A549 (cell line): ENCODE results near the gene ADAMTS2.

ENCODE experiments used
- CHD2 ChIP-seq: fragments of 150-350 bp; IDR thresholded peaks from 2 replicates; pipeline ENCODE4 v1.6.1; 2014; ENCODE audit warnings: low read length; ENCODE audit not compliant: partially characterized antibody
- CTCF ChIP-seq: fragments of >200 bp; sonication (Bioruptor Twin); formaldehyde crosslinking; IDR thresholded peaks from 3 replicates; pipeline ENCODE4 v1.5.1; 2016
- JUNB ChIP-seq: fragments of >200 bp; sonication (Bioruptor Twin); formaldehyde crosslinking; IDR thresholded peaks from 2 replicates; pipeline ENCODE4 v1.6.1; 2016
- MAX ChIP-seq: IDR thresholded peaks from 2 replicates; pipeline ENCODE4 v1.6.1; 2012
- MAZ ChIP-seq: fragments of 150-350 bp; IDR thresholded peaks from 2 replicates; pipeline ENCODE4 v1.6.1; 2014; ENCODE audit warnings: antibody characterized with exemption, low read depth, low read length, borderline replicate concordance
- MYC ChIP-seq: IDR thresholded peaks from 2 replicates; pipeline ENCODE4 v1.6.1; 2012; ENCODE audit warnings: mild to moderate bottlenecking, inconsistent platforms, low read length, improper control_type of control experiment, borderline replicate concordance
- POLR2A ChIP-seq: IDR thresholded peaks from 2 replicates; pipeline ENCODE4 v1.6.1; 2012; ENCODE audit warnings: mild to moderate bottlenecking, low read length
- POLR2AphosphoS2 ChIP-seq: conservative IDR thresholded peaks from 2 replicates; pipeline ENCODE4 v1.6.1; 2012; ENCODE audit warnings: low read length, improper control_type of control experiment, inconsistent platforms
- RAD21 ChIP-seq, 2 experiments: fragments of >200 bp in 1 of 2; sonication (Bioruptor Twin) in 1 of 2; formaldehyde crosslinking in 1 of 2; IDR thresholded peaks in 1 of 2; conservative IDR thresholded peaks in 1 of 2; 2 replicates in 1 of 2; 3 replicates in 1 of 2; pipeline ENCODE4 v1.6.1; 2012 to 2018; ENCODE audit warnings: inconsistent platforms in 1 of 2
- TF ChIP-seq, protein P1 (sequence below): fragments of 450-650 bp; IDR thresholded peaks from 2 replicates; pipeline ENCODE4 v1.6.1; 2014; ENCODE audit warnings: antibody characterized with exemption
- TF ChIP-seq, protein P2 (sequence below): fragments of 200-600 bp; sonication (generic); IDR thresholded peaks from 2 replicates; pipeline ENCODE4 v1.6.1; 2016; ENCODE audit warnings: antibody characterized with exemption, mild to moderate bottlenecking, moderate library complexity

- TF ChIP-seq CTCF (no peak), MAX (no peak), POLR2AphosphoS2 (no peak), JUNB (no peak), MYC (no peak), RAD21 (conservative IDR thresholded peaks at IDR 0.05 in 1 of 2, IDR thresholded peaks at IDR 0.05 in 1 of 2) (no peak), CHD2 (no peak), MAZ (no peak), POLR2A (no peak)
- TF ChIP-seq, protein P1, sequence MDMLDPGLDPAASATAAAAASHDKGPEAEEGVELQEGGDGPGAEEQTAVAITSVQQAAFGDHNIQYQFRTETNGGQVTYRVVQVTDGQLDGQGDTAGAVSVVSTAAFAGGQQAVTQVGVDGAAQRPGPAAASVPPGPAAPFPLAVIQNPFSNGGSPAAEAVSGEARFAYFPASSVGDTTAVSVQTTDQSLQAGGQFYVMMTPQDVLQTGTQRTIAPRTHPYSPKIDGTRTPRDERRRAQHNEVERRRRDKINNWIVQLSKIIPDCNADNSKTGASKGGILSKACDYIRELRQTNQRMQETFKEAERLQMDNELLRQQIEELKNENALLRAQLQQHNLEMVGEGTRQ, result no peak
- TF ChIP-seq, protein P2, sequence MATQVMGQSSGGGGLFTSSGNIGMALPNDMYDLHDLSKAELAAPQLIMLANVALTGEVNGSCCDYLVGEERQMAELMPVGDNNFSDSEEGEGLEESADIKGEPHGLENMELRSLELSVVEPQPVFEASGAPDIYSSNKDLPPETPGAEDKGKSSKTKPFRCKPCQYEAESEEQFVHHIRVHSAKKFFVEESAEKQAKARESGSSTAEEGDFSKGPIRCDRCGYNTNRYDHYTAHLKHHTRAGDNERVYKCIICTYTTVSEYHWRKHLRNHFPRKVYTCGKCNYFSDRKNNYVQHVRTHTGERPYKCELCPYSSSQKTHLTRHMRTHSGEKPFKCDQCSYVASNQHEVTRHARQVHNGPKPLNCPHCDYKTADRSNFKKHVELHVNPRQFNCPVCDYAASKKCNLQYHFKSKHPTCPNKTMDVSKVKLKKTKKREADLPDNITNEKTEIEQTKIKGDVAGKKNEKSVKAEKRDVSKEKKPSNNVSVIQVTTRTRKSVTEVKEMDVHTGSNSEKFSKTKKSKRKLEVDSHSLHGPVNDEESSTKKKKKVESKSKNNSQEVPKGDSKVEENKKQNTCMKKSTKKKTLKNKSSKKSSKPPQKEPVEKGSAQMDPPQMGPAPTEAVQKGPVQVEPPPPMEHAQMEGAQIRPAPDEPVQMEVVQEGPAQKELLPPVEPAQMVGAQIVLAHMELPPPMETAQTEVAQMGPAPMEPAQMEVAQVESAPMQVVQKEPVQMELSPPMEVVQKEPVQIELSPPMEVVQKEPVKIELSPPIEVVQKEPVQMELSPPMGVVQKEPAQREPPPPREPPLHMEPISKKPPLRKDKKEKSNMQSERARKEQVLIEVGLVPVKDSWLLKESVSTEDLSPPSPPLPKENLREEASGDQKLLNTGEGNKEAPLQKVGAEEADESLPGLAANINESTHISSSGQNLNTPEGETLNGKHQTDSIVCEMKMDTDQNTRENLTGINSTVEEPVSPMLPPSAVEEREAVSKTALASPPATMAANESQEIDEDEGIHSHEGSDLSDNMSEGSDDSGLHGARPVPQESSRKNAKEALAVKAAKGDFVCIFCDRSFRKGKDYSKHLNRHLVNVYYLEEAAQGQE, result no peak
Measured at GRCh38 chr5:179380211-179381035, 35.2 kb upstream of the ADAMTS2 start.
